Posterior cingulate gyrus (tissue), 11 donors: ENCODE measurements around the gene TNN.
"Not testable (repeated sequence)": the region's sequence is repeated elsewhere in the genome, so short reads cannot be mapped to it uniquely, and the experiment has no call there.

Experiments
- DNase-seq, 10 donors: peaks; one replicate each; pipeline versions ENCODE4 v3.0.0 to v3.0.0-alpha.2; 2020 to 2021; ENCODE audit warnings: mixed read lengths in 3 of 10
- intact Hi-C: fragments of 100-400 bp; cut with DNase I; formaldehyde crosslinking; loops from one replicate; pipeline ENCODE4 v1.15.1; 2023

The TNN gene

DNA sequence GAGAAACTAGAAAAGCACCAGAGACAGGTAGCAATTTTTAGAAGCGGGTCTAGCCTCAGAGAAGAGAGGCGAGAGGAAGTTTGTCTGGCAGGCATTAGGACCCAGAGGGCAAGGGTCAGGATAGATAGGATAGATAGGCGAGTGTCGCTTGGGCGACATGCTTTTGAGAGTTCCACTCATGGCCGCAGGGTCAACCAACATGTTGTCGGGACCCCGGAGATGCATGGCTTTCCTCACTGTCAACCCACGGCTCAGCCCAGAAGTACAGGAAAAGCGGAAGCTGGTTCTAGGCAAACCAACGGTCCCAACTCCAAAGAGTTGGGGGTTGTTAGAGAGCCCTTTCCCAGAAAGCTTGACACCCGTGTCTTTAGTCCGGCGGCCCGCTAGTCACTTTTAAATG is 38.9 kb downstream of the TNN start:
- intact Hi-C loops, result not testable (repeated sequence)
- peak in 1 of 10 donors; percentile 38 for DNase-seq

DNA sequence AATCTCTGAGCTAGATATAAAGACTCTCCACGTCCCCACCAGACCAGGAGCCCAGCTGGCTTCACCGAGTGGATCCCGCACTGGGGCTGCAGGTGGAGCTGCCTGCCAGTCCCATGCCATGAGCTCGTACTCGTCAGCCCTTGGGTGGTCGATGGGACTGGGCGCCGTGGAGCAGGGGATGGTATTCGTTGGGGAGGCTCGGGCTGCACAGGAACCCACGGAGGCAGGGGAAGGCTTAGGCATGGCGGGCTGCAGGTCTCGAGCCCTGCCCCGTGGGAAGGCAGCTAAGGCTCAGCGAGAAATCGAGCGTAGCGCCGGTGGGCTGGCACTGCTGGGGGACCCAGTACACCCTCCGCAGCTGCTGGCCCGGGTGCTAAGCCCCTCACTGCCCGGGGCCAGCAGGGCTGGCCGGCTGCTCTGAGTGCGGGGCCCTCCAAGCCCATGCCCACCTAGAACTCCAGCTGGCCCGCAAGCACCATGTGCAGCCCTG is 40.7 kb downstream of the TNN start:
- intact Hi-C loops, result not testable (repeated sequence)
- DNase-seq, result peak in 1 of 10 donors; percentile 74

DNA sequence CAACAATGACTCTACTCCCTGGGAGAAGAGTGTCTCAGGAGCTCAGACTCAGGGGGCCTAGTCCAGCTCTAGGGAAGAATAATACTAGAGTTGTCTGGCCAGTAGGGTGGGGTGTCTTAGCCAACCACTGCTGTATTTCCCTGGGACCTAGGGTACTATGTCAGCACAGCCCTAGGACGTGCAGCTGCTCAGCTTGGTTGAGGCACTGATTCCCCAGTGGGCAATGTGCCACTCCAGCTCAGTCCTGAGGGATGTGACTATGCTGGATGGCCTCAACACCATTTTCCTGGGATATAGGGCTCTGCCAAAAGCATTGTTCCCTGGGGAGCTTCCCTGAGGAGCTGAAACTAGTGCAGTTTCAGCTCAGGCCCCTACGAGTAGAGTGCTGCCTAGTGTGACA is 47.4 kb downstream of the TNN start:
- DNase-seq, result no peak
- intact Hi-C loops, result no loop called here

DNA sequence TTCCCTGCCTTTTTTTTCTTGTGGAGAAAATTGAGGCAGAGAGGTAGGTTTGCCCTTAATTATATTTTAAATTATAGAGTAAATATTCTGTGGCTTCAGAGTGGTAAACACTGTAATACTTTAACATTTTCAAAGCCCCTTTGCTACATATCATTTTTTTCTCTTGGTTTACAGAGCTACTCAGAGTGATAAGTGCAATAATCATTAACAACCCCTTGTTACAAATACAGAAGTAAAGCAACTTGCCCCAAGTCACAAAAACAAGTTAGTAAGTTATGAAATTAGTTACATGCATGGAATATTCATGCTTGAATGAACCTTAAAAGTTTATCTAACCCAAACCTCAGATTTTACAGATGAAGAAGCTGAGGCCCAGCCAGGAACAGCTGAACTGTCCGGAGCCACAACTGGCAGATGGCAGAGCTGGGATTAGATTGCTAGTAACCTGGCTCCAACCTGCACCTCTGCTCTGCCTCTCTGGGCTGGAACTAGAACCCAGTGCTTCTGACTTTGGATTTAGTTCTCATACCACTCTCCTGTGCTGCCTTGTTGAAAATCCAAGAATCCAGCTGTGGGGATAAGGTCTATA is 48.7 kb downstream of the TNN start:
- intact Hi-C loops, result no loop called here
- DNase-seq, result no peak

DNA sequence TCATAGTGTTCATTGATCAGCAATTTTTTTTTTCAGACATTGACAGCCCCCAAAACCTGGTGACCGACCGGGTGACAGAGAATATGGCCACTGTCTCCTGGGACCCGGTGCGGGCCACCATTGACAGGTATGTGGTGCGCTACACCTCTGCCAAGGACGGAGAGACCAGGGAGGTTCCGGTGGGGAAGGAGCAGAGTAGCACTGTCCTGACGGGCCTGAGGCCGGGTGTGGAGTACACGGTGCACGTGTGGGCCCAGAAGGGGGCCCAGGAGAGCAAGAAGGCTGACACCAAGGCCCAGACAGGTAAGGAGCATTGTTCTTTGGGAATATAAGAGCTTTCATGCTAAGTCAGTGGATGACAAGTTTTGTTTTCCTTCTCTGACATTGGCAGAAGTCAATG is 49.3 kb downstream of the TNN start:
- intact Hi-C loops, result no loop called here

DNA sequence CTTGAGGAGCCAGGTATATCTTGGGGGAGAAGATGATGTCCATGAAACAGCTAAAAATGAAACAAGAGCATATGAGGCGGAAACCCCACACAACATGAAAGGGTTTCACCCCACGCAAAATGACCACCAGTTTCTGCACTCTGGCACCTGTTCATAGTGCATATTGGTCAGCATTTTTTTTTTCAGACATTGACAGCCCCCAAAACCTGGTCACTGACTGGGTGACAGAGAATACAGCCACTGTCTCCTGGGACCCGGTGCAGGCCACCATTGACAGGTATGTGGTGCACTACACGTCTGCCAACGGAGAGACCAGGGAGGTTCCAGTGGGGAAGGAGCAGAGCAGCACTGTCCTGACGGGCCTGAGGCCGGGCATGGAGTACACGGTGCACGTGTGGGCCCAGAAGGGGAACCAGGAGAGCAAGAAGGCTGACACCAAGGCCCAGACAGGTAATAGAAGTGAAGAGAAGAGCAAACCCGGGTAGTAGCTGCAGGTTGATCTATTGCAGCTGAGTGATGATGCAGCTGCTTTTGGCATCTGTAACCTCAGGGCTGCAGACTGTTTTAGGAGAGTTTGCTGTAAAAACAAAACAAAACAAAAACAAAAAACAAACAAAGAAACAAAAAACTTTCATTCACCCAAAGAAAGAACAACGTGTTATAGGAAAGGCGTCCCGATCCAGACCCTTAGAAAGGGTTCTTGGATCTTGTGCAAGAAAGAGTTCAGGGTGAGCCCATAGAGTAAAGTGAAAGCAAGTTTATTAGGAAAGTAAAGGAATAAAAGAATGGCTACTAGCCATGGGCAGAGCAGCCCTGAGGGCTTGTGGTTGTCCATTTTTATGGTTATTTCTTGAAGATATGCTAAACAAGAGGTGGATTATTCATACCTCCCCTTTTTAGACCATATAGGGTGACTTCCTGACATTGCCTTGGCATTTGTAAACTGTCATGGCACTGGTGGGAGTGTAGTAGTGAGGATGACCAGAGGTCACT is 51.0 kb downstream of the TNN start:
- intact Hi-C loops, result no loop called here
- DNase-seq, result no peak

More for the DNA sequence above, 49.3 kb downstream of the TNN start:
- no peak for DNase-seq

DNA sequence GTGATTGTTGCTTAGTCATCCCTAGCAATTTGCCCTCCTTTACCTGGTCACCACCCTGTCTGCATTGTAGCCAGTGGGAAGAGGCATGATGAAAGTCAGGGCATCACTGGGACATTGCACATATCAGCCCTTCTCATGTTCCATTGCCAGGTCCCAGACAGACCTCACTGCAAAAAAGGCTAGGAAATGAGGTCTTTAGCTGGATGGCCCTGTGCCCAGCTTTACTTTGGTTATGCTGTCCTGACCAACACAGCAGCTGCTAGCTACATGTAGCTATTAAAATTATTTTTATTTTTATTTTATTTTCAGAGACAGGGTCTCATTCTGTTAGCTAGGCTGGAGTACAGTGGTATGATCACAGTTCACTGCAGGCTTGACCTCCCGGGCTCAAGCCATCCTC is 52.9 kb downstream of the TNN start:
- no peak for DNase-seq
- intact Hi-C loops, result loop anchor here (10.0 kb wide), 1 partner anchor 346 kb away; no protein-coding TSS in a partner anchor

DNA sequence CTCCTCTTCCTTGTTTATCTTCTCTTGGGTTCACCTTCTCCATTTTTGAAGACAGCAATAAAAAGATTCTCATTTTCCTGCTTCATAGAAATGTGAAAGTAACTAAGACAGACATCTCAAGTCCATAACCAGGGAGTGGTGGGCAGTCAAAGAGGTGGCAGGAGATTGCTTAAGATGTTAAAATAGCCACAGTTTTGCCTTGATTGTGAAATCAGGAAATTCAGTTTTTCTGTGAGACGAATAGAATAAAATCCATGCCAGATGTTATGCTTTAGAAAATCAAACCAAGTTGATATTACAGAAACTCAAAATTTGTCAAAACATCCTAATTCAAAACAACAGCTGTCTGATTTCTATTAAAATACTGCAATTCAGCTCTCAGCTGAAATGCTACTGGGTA is 57.2 kb downstream of the TNN start:
- intact Hi-C loops, result loop anchor here (1.0 to 10.0 kb wide), 2 partner anchors 96 to 350 kb away; no protein-coding TSS in a partner anchor
- DNase-seq, result no peak

DNA sequence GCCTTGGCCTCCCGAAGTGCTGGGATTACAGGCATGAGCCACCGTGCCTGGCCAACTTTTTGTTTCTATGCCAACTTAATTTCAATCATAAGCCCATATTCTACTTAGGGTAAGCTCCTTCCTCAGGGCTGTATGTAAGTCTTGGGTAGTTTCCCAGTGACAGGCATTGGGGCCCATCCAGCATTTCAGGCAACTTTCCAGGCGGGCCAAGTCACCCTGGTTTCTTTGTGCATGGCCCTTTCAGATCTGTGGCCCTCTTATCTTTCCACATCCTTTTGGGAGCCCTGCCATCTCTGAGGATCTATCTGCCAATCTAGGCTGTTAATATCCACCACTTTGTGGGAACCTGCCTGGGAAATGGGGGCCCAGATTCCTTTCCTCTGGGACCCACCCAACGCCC is 58.7 kb downstream of the TNN start:
- intact Hi-C loops, result loop anchor here (10.0 kb wide), 1 partner anchor 352 kb away; no protein-coding TSS in a partner anchor
- DNase-seq, result no peak

DNA sequence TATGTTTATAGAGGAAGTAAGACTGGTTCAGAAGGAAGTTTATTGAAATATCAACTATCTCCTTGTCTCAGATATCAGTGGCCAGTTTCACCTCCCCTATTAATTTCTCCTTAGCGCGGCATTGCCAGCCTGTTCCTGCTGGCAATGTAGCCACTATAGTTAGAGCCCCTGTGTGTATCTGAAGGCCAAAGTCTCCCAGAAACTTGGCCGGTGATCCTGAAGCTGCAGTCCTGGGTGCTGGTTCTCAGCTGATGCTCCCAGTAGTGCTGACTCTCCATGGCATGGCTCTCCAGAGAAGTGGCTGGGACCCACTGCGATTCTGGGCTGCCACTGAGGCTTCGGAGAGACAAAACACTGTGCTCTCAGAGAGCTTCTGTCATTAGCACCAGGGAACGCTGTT is 59.9 kb downstream of the TNN start:
- intact Hi-C loops, result loop anchor here (10.0 kb wide), 1 partner anchor 353 kb away; no protein-coding TSS in a partner anchor
- DNase-seq, result no peak

DNA sequence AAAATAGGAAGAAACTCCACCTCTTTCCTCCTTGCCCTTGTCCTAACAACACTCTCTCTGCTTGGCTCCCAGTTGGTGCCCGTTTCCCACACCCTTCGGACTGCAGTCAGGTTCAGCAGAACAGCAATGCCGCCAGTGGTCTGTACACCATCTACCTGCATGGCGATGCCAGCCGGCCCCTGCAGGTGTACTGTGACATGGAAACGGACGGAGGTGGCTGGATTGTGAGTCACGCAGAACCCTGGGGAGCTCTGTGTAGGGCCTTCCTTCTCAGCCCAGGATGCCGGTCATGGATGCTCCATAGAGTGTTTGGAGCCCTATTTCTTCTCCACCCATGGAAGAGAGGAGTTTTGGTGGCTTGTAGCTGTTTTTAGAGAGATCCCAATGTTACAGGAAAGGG is 60.9 kb downstream of the TNN start:
- intact Hi-C loops, result loop anchor here (10.0 kb wide), 1 partner anchor 354 kb away; no protein-coding TSS in a partner anchor
- no peak for DNase-seq

DNA sequence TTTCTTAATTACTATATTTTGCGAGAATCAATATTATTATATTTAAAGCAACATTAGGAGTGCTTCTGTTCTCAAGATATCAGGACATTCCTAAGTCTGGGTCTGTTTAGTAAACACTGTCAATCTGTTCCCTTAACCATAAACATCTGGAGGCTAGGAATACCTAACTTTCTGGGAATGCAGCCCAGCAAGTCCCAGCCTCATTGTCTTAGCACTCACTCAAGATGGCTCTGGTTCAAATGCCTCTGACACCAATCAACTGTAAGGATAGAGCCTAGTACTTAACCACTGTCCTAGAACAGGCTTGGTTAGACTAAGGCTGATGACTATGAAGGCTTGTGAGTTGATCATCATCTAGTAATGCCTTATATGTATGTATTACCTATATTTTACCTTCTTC is 61.5 kb downstream of the TNN start:
- no peak for DNase-seq
- intact Hi-C loops, result loop anchor here (10.0 kb wide), 1 partner anchor 354 kb away; no protein-coding TSS in a partner anchor

DNA sequence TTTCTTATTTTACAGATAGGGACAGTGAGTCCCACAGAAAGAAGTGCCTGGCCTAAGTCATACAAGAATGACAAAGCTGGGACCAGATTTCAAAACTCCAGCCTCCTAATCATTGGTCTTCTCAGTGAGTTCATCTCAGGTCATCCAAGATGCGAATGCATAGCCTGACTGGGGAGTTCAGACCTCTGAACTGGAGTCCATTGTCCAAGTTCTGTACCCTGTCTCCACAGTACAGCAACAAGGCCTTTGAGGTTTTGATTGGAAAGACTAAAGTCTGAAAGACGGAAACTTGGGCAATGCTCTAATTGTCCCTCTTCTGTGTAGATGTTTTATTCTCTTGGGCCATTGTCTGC is 62.0 kb downstream of the TNN start:
- intact Hi-C loops, result loop anchor here (10.0 kb wide), 1 partner anchor 355 kb away; no protein-coding TSS in a partner anchor
- DNase-seq, result no peak

DNA sequence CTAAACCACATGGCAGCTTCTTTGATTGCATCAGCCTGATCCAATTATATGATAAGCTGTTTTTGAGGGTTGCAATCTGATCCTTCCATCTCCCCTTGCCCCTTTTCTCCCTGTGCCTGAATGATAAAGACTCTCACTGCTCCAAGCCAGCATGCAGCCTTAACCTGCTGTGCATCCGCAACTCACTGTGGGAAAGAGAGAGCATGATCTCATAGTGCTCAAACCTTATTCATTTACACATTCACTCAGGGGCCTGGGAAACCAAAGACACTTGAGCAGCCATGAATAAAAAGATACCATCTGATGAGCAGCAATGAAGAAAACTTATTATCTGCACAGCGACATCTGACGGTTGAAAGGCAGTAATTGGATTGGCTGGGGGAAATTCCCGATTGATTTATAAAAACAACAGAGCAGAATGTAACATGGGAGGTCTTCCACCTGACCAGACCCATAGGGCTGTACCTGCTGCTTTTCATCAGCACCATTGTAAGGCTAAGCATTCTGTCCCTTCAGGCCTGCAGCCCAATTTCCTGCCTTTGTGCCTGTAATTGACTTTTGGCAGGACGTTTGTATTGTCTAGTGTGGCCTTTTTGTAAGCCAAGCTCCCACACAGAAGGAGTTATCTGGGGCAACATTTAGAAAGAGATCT is 62.5 kb downstream of the TNN start:
- no peak for DNase-seq
- intact Hi-C loops, result loop anchor here (10.0 kb wide), 1 partner anchor 355 kb away; no protein-coding TSS in a partner anchor

DNA sequence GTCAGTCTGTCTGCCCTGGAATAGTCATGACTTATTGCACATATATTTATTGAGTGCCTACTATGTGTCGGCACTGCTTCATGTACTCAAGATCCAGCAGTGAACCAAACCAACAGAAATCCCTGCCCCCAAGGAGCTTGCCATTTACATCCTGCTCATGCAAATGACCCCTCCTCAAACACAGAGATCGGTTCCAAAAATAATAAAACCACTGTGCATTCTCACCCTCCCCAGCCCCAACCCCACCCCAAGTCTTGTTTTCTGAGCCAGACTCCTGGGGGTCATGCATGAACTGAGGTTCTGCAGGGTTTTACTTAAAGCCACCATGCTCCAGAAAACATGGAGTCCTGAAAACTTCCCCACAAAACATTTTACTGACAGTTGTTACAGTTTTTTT is 63.0 kb downstream of the TNN start:
- no peak for DNase-seq
- intact Hi-C loops, result no loop called here

DNA sequence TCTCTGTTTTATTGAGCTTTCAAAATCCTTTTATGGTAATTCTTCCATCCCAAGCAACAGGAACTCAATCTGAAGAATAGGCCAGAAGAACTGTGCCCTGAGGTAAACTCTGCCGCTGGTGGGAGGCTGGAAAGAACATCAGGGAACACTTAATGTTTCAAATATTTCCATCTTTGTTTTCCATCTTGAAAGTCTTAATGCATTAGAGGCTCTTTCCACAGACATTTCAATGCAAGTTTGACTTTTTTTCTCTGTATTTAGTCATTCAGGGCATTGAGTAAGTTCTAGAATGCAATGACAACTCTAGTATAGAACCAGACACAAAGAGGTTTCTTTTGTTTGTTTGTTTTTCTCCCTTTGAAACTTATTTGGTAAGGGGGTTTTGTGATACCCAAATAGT is 63.5 kb downstream of the TNN start:
- no peak for DNase-seq
- intact Hi-C loops, result no loop called here

DNA sequence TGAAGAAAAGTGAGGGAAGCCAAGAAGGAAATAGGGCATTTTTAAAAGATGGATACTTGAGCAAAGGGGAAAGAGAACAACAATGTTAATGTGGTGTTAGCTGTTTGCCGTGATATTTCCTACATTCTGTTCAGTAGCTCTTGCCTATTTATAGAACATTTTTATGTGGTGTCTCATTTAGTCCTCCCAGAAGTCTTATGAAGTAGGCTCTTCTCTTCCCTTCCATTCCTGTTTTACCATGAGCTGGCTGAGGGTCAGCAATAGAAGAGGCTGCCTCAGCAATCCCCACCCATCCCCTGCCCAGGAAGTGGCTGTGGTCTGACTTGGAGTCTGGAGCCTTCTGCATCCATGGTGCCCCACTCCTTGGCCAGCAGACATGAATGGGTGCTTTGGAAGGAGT is 64.8 kb downstream of the TNN start:
- intact Hi-C loops, result no loop called here
- DNase-seq, result no peak

DNA sequence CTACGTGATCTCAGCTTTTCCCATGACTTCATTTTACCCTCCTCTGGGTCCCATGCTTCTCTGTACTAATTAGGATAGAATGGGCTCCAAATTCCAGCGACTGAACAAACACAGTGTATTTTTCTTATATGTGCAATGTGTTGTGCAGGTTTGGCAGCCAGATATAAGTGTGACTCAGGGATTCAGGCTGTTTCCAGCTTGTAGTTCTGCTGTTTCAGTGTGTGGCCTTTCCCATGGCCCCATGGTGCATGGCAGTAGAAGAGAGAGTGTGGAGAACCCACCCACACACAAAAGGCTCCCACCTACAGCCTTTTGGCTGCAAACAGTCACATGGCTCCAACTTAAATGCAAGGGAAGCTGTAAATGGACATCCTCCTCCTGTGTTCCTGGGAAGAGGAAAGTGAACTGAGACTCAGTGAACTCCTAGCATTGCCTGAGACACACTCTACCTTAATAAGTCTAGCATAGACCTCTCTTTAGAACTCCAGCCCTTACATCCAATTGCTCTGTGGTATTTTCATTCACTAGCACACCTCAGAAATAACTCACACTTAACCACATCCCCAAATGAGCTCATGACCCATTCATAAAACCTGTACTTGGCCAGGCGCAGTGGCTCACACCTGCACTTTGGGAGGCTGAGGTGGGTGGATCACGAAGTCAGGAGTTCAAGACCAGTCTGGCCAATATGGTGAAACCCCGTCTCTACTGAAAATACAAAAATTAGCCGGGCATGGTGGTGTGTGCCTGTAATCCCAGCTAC is 66.2 kb downstream of the TNN start:
- DNase-seq, result peak in 3 of 10 donors; percentile 23 to 84 (median 33)
- intact Hi-C loops, result no loop called here

DNA sequence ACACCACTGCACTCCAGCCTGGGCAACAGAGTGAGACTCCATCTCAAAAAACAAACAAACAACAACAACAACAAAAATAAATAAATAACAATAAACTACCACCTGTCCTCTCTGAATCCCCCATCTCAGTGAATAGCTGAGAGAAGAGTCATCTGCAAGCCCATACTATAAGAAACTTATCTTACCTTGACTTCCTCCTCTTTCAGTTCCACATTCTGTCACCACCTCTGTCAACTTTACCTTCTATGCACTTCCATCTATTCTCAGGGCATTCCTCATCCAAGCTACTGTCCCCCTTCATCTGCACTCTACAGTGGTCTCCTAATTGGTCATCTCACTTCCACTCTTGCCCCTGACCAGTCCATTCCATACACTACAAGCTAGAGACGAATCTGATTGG is 66.9 kb downstream of the TNN start:
- intact Hi-C loops, result no loop called here
- no peak for DNase-seq

DNA sequence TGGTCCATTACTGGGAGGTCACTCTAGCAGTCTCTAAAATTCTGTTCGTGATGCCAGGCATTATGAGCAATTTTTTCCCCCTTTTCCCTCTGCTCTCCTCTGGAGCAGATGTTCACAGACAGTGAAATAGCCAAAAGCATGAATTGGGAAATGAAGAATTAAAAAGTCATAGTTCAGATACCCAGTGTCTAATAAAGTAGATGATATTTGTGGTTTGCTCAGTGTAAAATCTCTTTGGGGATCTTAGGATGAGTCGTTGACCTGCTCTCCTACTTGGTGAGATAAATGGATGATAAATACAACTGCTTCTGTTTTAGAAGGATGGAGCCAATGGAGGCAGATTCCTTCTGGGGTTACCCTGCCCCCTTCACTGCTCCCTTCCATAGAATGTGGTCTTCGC is 68.6 kb downstream of the TNN start:
- intact Hi-C loops, result no loop called here
- DNase-seq, result no peak
